Activated CD8-positive, alpha-beta memory T cell treated with anti-CD3 and anti-CD28 coated beads for 24 hours (primary cell): ENCODE data around the gene ADSS1.

Experiments
- DNase-seq: peaks from one replicate; pipeline ENCODE4 v3.0.0-alpha.2; 2020

Gene ADSS1

GRCh38 chr14:104770851-104771272, 46.8 kb downstream of the ADSS1 start:
- no peak for DNase-seq

GRCh38 chr14:104771374-104771773, 47.3 kb downstream of the ADSS1 start:
- DNase-seq = no peak

- no peak for DNase-seq
Measured at GRCh38 chr14:104771918-104772706, 48.1 kb downstream of the ADSS1 start.

- DNase-seq = no peak
Measured at GRCh38 chr14:104772707-104773504, 48.9 kb downstream of the ADSS1 start.

- DNase-seq = no peak
Measured at GRCh38 chr14:104773505-104774452, 49.8 kb downstream of the ADSS1 start.

GRCh38 chr14:104774453-104775072, 50.5 kb downstream of the ADSS1 start:
- DNase-seq = no peak

- no peak for DNase-seq
Measured at GRCh38 chr14:104775073-104775489, 51.1 kb downstream of the ADSS1 start.

- no peak for DNase-seq
Measured at GRCh38 chr14:104776481-104776880, 52.5 kb downstream of the ADSS1 start.

- no peak for DNase-seq
Measured at GRCh38 chr14:104776961-104777807, 53.2 kb downstream of the ADSS1 start.

- no peak for DNase-seq
Measured at GRCh38 chr14:104777808-104778249, 53.8 kb downstream of the ADSS1 start.

- DNase-seq = no peak
Measured at GRCh38 chr14:104778694-104779331, 54.8 kb downstream of the ADSS1 start.

- DNase-seq = no peak
Measured at GRCh38 chr14:104779776-104780512, 55.9 kb downstream of the ADSS1 start.

- DNase-seq = no peak
Measured at GRCh38 chr14:104780513-104781030, 56.5 kb downstream of the ADSS1 start.

GRCh38 chr14:104781271-104782077, 57.4 kb downstream of the ADSS1 start:
- no peak for DNase-seq

- DNase-seq = no peak
Measured at GRCh38 chr14:104782086-104782807, 58.2 kb downstream of the ADSS1 start.

- no peak for DNase-seq
Measured at GRCh38 chr14:104782808-104783139, 58.7 kb downstream of the ADSS1 start.

GRCh38 chr14:104783484-104784217, 59.6 kb downstream of the ADSS1 start:
- no peak for DNase-seq

GRCh38 chr14:104784218-104784568, 60.2 kb downstream of the ADSS1 start:
- no peak for DNase-seq
